Astrocyte (in vitro differentiated cells and primary cell): ENCODE measurements around the gene MUC6.

Experiments
- EZH2 ChIP-seq: IDR thresholded peaks from 2 replicates; pipeline ENCODE4 v1.6.1; 2012; ENCODE audit warnings: mild to moderate bottlenecking, low read length, inconsistent platforms; ENCODE audit not compliant: insufficient read depth
- TF ChIP-seq, protein P1 (sequence below): IDR thresholded peaks from 2 replicates; pipeline ENCODE4 v1.5.1; 2011; ENCODE audit warnings: low read depth, mild to moderate bottlenecking, inconsistent platforms, low read length, moderate library complexity; ENCODE audit not compliant: insufficient read depth

DNA sequence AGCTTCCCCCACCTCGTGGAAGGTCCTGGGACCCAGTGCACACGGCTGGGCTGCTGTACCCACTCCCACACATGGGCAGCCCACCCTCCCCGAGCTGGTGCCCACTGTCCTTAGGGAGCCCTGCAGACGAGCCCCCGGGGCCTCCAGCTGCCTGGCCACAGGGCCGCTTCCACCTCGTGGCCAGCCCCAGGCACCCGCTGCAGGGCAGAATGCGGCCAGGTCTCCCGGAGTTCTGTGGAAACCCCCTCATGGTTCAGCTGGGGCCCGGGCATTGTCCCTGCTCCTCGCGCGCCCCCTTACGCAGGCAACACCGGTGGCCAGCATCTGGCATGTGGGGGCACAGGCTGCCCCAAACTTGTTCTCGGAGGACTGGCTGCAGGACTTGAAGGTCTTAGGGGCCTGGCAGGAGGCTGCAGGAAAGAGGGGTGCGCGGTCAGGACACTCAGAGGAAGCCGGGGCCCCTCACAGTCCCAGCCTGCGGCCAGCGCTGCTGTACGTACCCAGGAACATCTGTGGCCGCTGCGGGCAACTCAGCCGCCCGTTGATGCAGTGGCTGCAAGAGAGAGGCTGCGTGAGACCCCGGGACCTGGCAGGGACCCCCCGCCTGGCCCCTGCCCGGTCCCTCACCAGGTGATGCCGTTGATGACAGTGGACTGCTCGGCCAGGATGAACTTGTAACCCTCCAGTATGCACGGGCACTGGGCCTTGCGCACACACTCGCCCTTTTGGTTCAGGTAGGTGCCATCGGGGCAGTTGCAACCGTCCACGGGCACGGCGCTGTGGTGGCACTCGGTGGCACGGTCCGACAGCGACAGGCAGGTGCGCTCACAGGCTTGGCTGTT lies 9.7 kb downstream of the MUC6 start:
- TF ChIP-seq, protein P1, sequence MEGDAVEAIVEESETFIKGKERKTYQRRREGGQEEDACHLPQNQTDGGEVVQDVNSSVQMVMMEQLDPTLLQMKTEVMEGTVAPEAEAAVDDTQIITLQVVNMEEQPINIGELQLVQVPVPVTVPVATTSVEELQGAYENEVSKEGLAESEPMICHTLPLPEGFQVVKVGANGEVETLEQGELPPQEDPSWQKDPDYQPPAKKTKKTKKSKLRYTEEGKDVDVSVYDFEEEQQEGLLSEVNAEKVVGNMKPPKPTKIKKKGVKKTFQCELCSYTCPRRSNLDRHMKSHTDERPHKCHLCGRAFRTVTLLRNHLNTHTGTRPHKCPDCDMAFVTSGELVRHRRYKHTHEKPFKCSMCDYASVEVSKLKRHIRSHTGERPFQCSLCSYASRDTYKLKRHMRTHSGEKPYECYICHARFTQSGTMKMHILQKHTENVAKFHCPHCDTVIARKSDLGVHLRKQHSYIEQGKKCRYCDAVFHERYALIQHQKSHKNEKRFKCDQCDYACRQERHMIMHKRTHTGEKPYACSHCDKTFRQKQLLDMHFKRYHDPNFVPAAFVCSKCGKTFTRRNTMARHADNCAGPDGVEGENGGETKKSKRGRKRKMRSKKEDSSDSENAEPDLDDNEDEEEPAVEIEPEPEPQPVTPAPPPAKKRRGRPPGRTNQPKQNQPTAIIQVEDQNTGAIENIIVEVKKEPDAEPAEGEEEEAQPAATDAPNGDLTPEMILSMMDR, result no peak
- TF ChIP-seq EZH2, result no peak
